Adrenal gland (tissue), 12 donors: ENCODE measurements around the gene ORMDL1. TPM values are rescaled to one million over a fixed set of nuclear protein-coding genes. Genes with fewer than 3 reads are reported as not detected.

Source experiments
- DNase-seq, 7 donors: peaks; one replicate each; pipeline ENCODE4 v3.0.0-alpha.2; 2019 to 2020
- H3K27ac ChIP-seq, 5 donors: fragments of 200-600 bp; sonication (generic) in 4 of 5; 1 replicate in 3 of 5; 2 replicates in 2 of 5; pipeline versions ENCODE4 v1.5.1 to v1.8.0; 2016 to 2020; ENCODE audit warnings: mild to moderate bottlenecking in 1 of 5
- H3K27me3 ChIP-seq: fragments of 200-600 bp; 2 replicates; pipeline ENCODE4 v1.8.0; 2021
- H3K36me3 ChIP-seq, 2 donors: fragments of 200-600 bp; replicated peaks in 1 of 2; 1 replicate in 1 of 2; 2 replicates in 1 of 2; pipeline versions ENCODE4 v1.5.1 to v1.8.0; 2018 to 2022
- H3K4me1 ChIP-seq, 2 donors: fragments of 200-600 bp; replicated peaks in 1 of 2; 1 replicate in 1 of 2; 2 replicates in 1 of 2; pipeline versions ENCODE4 v1.5.1 to v1.8.0; 2018 to 2021
- H3K4me3 ChIP-seq, 4 donors: fragments of 200-600 bp; sonication (generic) in 3 of 4; one replicate each; pipeline ENCODE4 v1.5.1; 2016 to 2018
- H3K9me3 ChIP-seq, 3 donors: fragments of 200-600 bp; sonication (generic) in 1 of 3; replicated peaks in 1 of 3; 1 replicate in 2 of 3; 2 replicates in 1 of 3; pipeline versions ENCODE4 v1.5.1 to v1.8.0; 2016 to 2021
- CTCF ChIP-seq, 6 experiments: fragments of 450-650 bp in 4 of 6; fragments of 200-600 bp in 2 of 6; sonication (generic) in 1 of 6; IDR thresholded peaks; 1 replicate in 5 of 6; 2 replicates in 1 of 6; pipeline versions ENCODE4 v1.5.1 to v1.8.0; 2016 to 2021; ENCODE audit warnings: antibody characterized with exemption in 6 of 6, mild to moderate bottlenecking in 2 of 6, moderate library complexity in 1 of 6
- POLR2A ChIP-seq, 2 donors: fragments of 450-650 bp; IDR thresholded peaks; one replicate each; pipeline ENCODE4 v1.6.1; 2017; ENCODE audit warnings: antibody characterized with exemption in 2 of 2, mild to moderate bottlenecking in 2 of 2, moderate library complexity in 1 of 2
- WGBS, 4 donors: extraction: QIAGEN DNeasy Blood & Tissue Kit in 2 of 4; methylation state at CpG; one replicate each; pipeline versions ENCODE4 v1.1.5 to v1.1.7; 2013 to 2017; 5-methylcytosine and 5-hydroxymethylcytosine counted together
- intact Hi-C, 2 donors: fragments of 100-400 bp; cut with DNase I; formaldehyde crosslinking; loops; one replicate each; pipeline versions ENCODE4 v1.14.1 to v1.15.0; 2022 to 2023
- polyA plus RNA-seq, 3 donors: library from polyadenylated mRNA; stranded (reverse); fragments of 200-250 nt in 2 of 3; fragments of 350-450 nt in 1 of 3; fragmentation: Illumina TruSeq in 1 of 3; extraction: RNeasy Lipid Tissue Mini Kit (QIAGEN cat#74804) in 1 of 3; gene quantifications; one replicate each; pipeline ENCODE4 v1.2.3, GENCODE V29; 2013 to 2014
- total RNA-seq, 9 donors: library from RNA; depleted of rRNA in 4 of 9; stranded (reverse); fragments of >200 nt in 4 of 9; fragments of 120-200 nt in 1 of 9; fragmentation: NEBNext Ultra II Directional in 1 of 9; extraction: Animal tissue kit (Norgen Biotek cat#: 25700) in 1 of 9; gene quantifications; one replicate each; pipeline versions ENCODE4 v1.1.0 to v1.2.4, GENCODE V29; 2013 to 2023
- donor health status: healthy with polysubstance abuse.
- donor health status: Bipolar disorder and iron deficiency.
- donor health status: DM: yes; HTN: yes; CAD: no.
- donor health status: DM: no; HTN: no; CAD: no.
- donor health status: DM: no; HTN: no; CAD: no.
- donor health status: DM: yes; HTN: yes; CAD: no.

Gene ORMDL1
- total and polyA plus RNA-seq, 12 donors, result 34.7 to 272 (median 59.4) TPM

- H3K4me3 ChIP-seq, result no peak overlapping the region
- DNase-seq, result no peak
- H3K27ac ChIP-seq, result no peak overlapping the region
- intact Hi-C loops, result no loop called here
- no peak for TF ChIP-seq CTCF (IDR thresholded peaks at IDR 0.05)
- TF ChIP-seq POLR2A (IDR thresholded peaks at IDR 0.05), result no peak
- H3K27me3 ChIP-seq, result no peaks in the 10 kb centered on the region
- peaks cover 0 to 4% of the 10 kb centered on the region in 2 donors for H3K4me1 ChIP-seq
- H3K9me3 ChIP-seq, result no peaks in the 10 kb centered on the region
- 90 to 94% (median 91%) methylated on average over 4 of the region's 4 CpGs for WGBS, 4 donors
- H3K36me3 ChIP-seq, result no peaks in the 10 kb centered on the region
Observed at GRCh38 chr2:189829102-189829833, 45.1 kb upstream of the ORMDL1 start.

GRCh38 chr2:189826039-189826438, 41.9 kb upstream of the ORMDL1 start:
- 87 to 98% (median 93%) methylated on average over 5 of the region's 5 CpGs for WGBS, 4 donors
- H3K4me3 ChIP-seq, result no peak overlapping the region
- TF ChIP-seq POLR2A (IDR thresholded peaks at IDR 0.05) (no peak), CTCF (IDR thresholded peaks at IDR 0.05) (no peak)
- intact Hi-C loops, result no loop called here
- no peaks in the 10 kb centered on the region for H3K36me3 ChIP-seq
- DNase-seq, result no peak
- peaks cover 0 to 6% of the 10 kb centered on the region in 2 donors for H3K4me1 ChIP-seq
- H3K27ac ChIP-seq, result no peak overlapping the region
- no peaks in the 10 kb centered on the region for H3K9me3 ChIP-seq
- no peaks in the 10 kb centered on the region for H3K27me3 ChIP-seq

GRCh38 chr2:189824694-189825396, 40.7 kb upstream of the ORMDL1 start:
- no peak overlapping the region for H3K27ac ChIP-seq
- H3K27me3 ChIP-seq, result no peaks in the 10 kb centered on the region
- H3K36me3 ChIP-seq, result no peaks in the 10 kb centered on the region
- 89 to 95% (median 92%) methylated on average over 3 of the region's 3 CpGs for WGBS, 4 donors
- no peak for TF ChIP-seq CTCF (IDR thresholded peaks at IDR 0.05)
- TF ChIP-seq POLR2A (IDR thresholded peaks at IDR 0.05), result no peak
- H3K4me3 ChIP-seq, result no peak overlapping the region
- H3K9me3 ChIP-seq, result no peaks in the 10 kb centered on the region
- peaks cover 0 to 6% of the 10 kb centered on the region in 2 donors for H3K4me1 ChIP-seq
- intact Hi-C loops, result no loop called here
- no peak for DNase-seq

GRCh38 chr2:189821953-189822748, 38.0 kb upstream of the ORMDL1 start:
- H3K27ac ChIP-seq, result no peak overlapping the region
- WGBS, 4 donors, result 89 to 95% (median 93%) methylated on average over 20 to 33 of the region's 33 CpGs
- no peaks in the 10 kb centered on the region for H3K27me3 ChIP-seq
- intact Hi-C loops, result no loop called here
- no peak for TF ChIP-seq POLR2A (IDR thresholded peaks at IDR 0.05)
- no peak for TF ChIP-seq CTCF (IDR thresholded peaks at IDR 0.05)
- no peaks in the 10 kb centered on the region for H3K9me3 ChIP-seq
- no peaks in the 10 kb centered on the region for H3K36me3 ChIP-seq
- no peak for DNase-seq
- no peak overlapping the region for H3K4me3 ChIP-seq
- H3K4me1 ChIP-seq, result peaks cover 0 to 6% of the 10 kb centered on the region in 2 donors
